HG02973 (cell line): ENCODE measurements around the gene LRRC41.
"Not testable (repeated sequence)": the region's sequence is repeated elsewhere in the genome, so short reads cannot be mapped to it uniquely, and the experiment has no call there.

Source experiments
- ATAC-seq: cut with Tn5 transposase; IDR thresholded peaks from one replicate; pipeline ENCODE4 v1.9.1; 2021; ENCODE audit warnings: moderate library complexity; ENCODE audit not compliant: unreplicated experiment

Gene LRRC41

DNA sequence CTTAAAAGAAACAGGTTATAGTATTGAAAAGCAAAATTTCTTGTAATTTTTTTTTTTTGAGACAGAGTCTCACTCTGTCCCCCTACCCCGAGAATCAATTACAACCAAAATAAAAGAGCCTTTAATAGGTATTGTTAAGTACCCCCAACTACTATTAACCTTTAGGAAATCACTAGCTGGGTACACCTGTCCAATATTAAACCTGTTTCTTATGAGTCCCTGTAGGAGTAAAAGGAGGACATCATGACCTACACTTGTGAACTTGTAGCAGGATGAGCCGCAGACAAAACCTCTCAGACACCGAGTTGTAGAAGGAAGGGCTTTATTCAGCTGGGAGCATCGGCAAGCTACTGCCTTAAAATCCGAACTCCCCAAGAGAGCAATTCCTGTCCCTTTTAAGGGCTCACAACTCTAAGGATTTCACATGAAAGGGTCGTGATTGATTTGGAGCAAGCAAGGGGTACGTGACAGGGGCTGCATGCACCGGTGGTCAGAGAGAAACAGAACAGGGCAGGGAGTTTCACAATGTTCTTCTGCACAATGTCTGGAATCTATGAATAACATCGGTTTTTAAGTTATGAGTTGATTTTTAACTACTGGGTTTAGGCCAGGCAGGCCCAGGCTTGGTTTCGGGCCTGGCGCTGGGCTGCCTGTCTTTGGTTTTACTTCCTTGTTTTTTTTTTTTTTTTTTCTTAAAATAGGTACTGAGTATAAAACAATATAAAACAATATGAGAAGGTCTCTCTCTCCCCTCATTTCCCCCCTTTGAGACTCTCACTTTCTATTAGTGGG lies 22.1 kb upstream of the LRRC41 start:
- peak; percentile 48 for ATAC-seq

DNA sequence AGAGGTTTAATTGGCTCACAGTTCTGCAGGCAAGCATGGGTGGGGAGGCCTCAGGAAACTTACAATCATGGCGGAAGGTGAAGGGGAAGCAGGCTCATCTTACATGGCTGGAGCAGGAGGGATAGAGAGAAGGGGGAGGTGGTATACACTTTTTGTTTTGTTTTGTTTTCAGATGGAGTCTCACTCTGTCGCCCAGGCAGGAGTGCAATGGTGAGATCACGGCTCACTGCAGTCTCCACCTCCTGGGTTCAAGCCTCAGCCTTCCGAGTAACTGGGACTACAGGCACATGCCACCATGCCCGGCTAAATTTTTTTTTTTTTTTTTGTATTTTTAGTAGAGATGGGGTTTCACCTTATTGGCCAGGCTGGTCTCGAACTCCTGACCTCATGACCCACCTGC lies 18.8 kb upstream of the LRRC41 start:
- ATAC-seq: not testable (repeated sequence)

- not testable (repeated sequence) for ATAC-seq
Observed at GRCh38 chr1:46319960-46320914, 16.8 kb upstream of the LRRC41 start.

GRCh38 chr1:46319301-46319700 lies 15.9 kb upstream of the LRRC41 start:
- ATAC-seq: not testable (repeated sequence)

DNA sequence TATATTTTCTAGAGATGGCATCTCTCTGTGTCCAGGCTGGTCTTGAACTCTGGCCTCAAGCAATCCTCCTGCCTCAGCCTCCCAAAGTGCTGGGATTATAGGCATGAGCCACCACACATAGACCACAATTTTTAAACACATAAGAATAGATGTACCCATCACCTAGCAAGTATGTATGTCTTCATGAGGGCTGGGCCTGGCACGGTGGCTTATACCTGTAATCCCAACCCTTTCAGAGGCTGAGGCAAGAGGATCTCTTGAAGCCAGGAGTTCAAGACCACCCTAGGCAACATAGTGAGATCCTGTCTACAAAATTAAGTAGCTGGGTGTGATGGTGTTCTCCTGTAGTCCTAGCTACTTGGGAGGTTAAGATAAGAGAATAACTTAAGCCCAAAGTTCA lies 13.9 kb upstream of the LRRC41 start:
- no peak for ATAC-seq

GRCh38 chr1:46315669-46316403 lies 12.4 kb upstream of the LRRC41 start:
- ATAC-seq: no peak

GRCh38 chr1:46310321-46310720 lies 6.9 kb upstream of the LRRC41 start:
- no peak for ATAC-seq

GRCh38 chr1:46309401-46310159 lies 6.2 kb upstream of the LRRC41 start:
- no peak for ATAC-seq

- ATAC-seq: no peak
Observed at GRCh38 chr1:46306159-46306530, 2.7 kb upstream of the LRRC41 start.

- ATAC-seq: no peak
Observed at GRCh38 chr1:46303872-46304326, 483 bp upstream of the LRRC41 start.

GRCh38 chr1:46302641-46303037 lies 777 bp downstream of the LRRC41 start:
- peak; percentile 4 for ATAC-seq

GRCh38 chr1:46301808-46302640 lies 1.4 kb downstream of the LRRC41 start:
- ATAC-seq: no peak

DNA sequence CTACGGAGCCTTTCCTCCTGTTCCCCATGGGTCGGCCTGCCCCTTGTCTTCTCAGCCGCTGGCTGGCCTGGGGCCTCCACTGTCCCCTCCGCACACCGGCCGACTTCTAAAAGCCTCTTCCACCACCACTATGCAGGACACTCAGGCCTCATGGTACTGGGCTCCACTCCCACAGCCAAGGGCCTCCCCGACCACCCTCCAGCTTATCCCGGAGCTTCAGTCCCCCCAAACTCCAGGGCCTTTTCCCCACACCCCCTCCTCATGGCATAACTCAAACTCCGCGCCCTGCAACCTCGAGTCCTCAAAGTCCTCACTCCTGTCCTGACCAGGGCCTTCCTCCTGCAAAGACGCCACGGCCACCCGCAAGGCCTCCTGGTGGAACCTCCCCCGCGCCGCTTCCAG lies 2.0 kb downstream of the LRRC41 start:
- ATAC-seq: no peak

DNA sequence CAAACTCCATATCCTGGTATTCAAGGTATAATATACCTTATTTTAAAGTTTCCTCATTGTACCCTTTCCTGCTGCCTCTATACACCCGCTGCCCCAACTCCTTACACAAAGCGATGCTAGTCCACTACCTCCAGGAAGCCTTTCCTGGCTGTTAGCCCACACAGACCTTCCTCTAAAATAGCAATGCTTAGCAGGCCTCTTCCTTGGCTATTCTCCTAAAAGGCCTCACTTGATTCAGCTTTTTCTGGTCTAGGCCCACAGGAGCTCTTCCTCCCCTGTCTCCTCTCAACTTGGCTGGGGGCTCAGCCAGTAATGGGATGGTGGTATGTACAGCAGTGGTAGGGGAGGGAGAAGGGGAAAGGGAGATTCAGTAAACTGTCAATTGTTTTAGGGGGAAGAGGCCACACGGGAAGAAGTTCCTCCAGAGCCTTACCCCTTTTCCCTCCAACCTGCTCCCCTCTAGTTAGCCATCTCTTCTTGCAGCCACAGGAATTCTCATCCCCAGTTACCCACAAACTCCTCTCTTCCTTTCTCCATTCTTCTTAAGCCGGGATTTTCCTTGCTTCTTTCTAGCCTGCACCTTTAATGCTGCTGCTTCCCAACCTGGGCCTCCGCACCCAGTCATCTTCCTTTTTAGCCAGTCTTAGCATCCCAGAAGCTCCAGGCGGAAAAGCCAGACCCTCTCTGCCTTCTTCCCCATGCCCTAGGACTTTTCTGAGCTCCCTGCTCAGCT lies 2.6 kb downstream of the LRRC41 start:
- no peak for ATAC-seq

DNA sequence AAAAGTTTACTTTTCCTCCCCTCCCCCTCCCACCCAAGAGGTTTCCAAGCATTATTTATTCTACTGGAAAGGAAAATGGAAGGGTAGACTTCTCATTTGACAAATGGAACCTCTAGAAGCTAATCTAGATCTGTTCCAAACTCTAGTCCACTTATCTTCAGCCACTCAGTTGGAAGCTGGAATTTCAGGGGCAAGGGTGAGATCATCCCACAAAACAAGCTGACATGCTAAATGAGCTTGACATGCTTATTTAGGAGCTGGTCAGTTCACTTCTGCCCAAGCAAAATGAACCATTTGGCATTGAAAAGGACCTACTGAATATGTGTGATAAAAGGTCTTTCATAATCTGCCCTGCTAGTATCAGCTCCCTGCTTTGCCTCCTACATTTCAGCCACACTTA lies 5.0 kb downstream of the LRRC41 start:
- no peak for ATAC-seq

GRCh38 chr1:46295306-46295705 lies 8.1 kb downstream of the LRRC41 start:
- no peak for ATAC-seq

- ATAC-seq: no peak
Observed at GRCh38 chr1:46289976-46290375, 13.4 kb downstream of the LRRC41 start.

- ATAC-seq: no peak
Observed at GRCh38 chr1:46289134-46289494, 14.3 kb downstream of the LRRC41 start.
